Right renal cortex interstitium (tissue), 3 donors: ENCODE measurements around the gene CA10. TPM values are rescaled to one million over a fixed set of nuclear protein-coding genes. Genes with fewer than 3 reads are reported as not detected.

Experiments
- DNase-seq, 3 donors: peaks; one replicate each; pipeline ENCODE4 v3.0.0-alpha.2; 2013; ENCODE audit warnings: low read depth in 3 of 3, low spot score in 2 of 3
- polyA plus RNA-seq, 3 donors: library from polyadenylated mRNA; unstranded; fragments of 120-200 nt; gene quantifications; one replicate each; pipeline ENCODE4 v1.2.1, GENCODE V29; 2013; ENCODE audit not compliant: insufficient read length in 3 of 3

CA10 gene
- polyA plus RNA-seq, 3 donors, result 15.2 to 23.4 (median 17.3) TPM

GRCh38 chr17:52049051-52049450 lies 109.5 kb downstream of the CA10 start:
- DNase-seq, result no peak

GRCh38 chr17:52048137-52048898 lies 110.2 kb downstream of the CA10 start:
- no peak for DNase-seq

GRCh38 chr17:52047086-52047485 lies 111.4 kb downstream of the CA10 start:
- no peak for DNase-seq

- no peak for DNase-seq
Measured at GRCh38 chr17:52041123-52041617, 117.3 kb downstream of the CA10 start.

- no peak for DNase-seq
Measured at GRCh38 chr17:52036416-52036815, 122.1 kb downstream of the CA10 start.

GRCh38 chr17:52035336-52035915 lies 123.1 kb downstream of the CA10 start:
- no peak for DNase-seq

GRCh38 chr17:52032454-52032853 lies 126.1 kb downstream of the CA10 start:
- no peak for DNase-seq

- no peak for DNase-seq
Measured at GRCh38 chr17:52030052-52030451, 128.5 kb downstream of the CA10 start.

GRCh38 chr17:52027620-52028295 lies 130.8 kb downstream of the CA10 start:
- no peak for DNase-seq

GRCh38 chr17:52027081-52027480 lies 131.4 kb downstream of the CA10 start:
- no peak for DNase-seq

GRCh38 chr17:52026075-52026474 lies 132.4 kb downstream of the CA10 start:
- DNase-seq, result no peak

- DNase-seq, result no peak
Measured at GRCh38 chr17:52025236-52025635, 133.3 kb downstream of the CA10 start.

GRCh38 chr17:52024300-52024870 lies 134.1 kb downstream of the CA10 start:
- no peak for DNase-seq

- DNase-seq, result no peak
Measured at GRCh38 chr17:52011064-52011463, 147.4 kb downstream of the CA10 start.

- DNase-seq, result no peak
Measured at GRCh38 chr17:51999654-52000053, 158.9 kb downstream of the CA10 start.

- DNase-seq, result no peak
Measured at GRCh38 chr17:51997723-51998122, 160.8 kb downstream of the CA10 start.

- DNase-seq, result no peak
Measured at GRCh38 chr17:51995797-51996403, 162.6 kb downstream of the CA10 start.

GRCh38 chr17:51992864-51993416 lies 165.6 kb downstream of the CA10 start:
- DNase-seq, result no peak

- no peak for DNase-seq
Measured at GRCh38 chr17:51971121-51971520, 187.4 kb downstream of the CA10 start.

- no peak for DNase-seq
Measured at GRCh38 chr17:51961689-51962088, 196.8 kb downstream of the CA10 start.

- no peak for DNase-seq
Measured at GRCh38 chr17:51957786-51958185, 200.7 kb downstream of the CA10 start.
